WTC11 (cell line): ENCODE results near the gene PSMD8. TPM values are rescaled to one million over a fixed set of nuclear protein-coding genes. Genes with fewer than 3 reads are reported as not detected.

Experiments used
- ATAC-seq: fragments of 200-7000 bp; cut with Tn5 transposase; 2 replicates; pipeline ENCODE4 v1.10.0; 2021; ENCODE audit warnings: mild to moderate bottlenecking, moderate library complexity
- CTCF ChIA-PET: fragments of 300-600 bp; sonication (Branson Sonifier 250); formaldehyde crosslinking; loops from one replicate; lab custom pipeline; 2021; ENCODE audit warnings: antibody characterized with exemption; lab: Charles Lee
- POLR2A ChIA-PET: fragments of 350-600 bp; sonication (Branson Sonifier 250); formaldehyde crosslinking; loops from one replicate; lab custom pipeline; 2021; ENCODE audit warnings: antibody characterized with exemption; lab: Charles Lee
- DNase-seq: peaks from one replicate; pipeline ENCODE4 v3.0.0; 2021; ENCODE audit warnings: low spot score
- H3K27ac Mint-ChIP-seq: 2 replicates; pipeline ENCODE4 v1.8.0; 2021; ENCODE audit warnings: mixed read lengths
- H3K27me3 Mint-ChIP-seq: 2 replicates; pipeline ENCODE4 v1.8.0; 2021; ENCODE audit warnings: low read depth, mild to moderate bottlenecking, moderate library complexity, mixed read lengths
- H3K36me3 Mint-ChIP-seq: 2 replicates; pipeline ENCODE4 v1.8.0; 2021; ENCODE audit warnings: mixed read lengths
- H3K4me1 Mint-ChIP-seq: 2 replicates; pipeline ENCODE4 v1.8.0; 2022; ENCODE audit warnings: mixed read lengths
- H3K4me3 Mint-ChIP-seq: 2 replicates; pipeline ENCODE4 v1.8.0; 2021; ENCODE audit warnings: mild to moderate bottlenecking, moderate library complexity, mixed read lengths
- H3K9me3 Mint-ChIP-seq: 2 replicates; pipeline ENCODE4 v1.8.0; 2021; ENCODE audit warnings: mixed read lengths
- AFF4 ChIP-seq: sonication (generic); formaldehyde crosslinking; IDR thresholded peaks from 2 replicates; pipeline ENCODE4 v1.8.1; 2023; ENCODE audit warnings: mild to moderate bottlenecking, missing genetic modification reagents, borderline replicate concordance
- ATF1 ChIP-seq: sonication (generic); formaldehyde crosslinking; IDR thresholded peaks from 2 replicates; pipeline ENCODE4 v1.8.1; 2023; ENCODE audit warnings: mild to moderate bottlenecking, moderate library complexity, missing genetic modification reagents
- CREB1 ChIP-seq: sonication (generic); formaldehyde crosslinking; IDR thresholded peaks from 2 replicates; pipeline ENCODE4 v1.8.0; 2023; ENCODE audit warnings: mild to moderate bottlenecking, missing genetic modification reagents
- CREM ChIP-seq: sonication (generic); formaldehyde crosslinking; IDR thresholded peaks from 2 replicates; pipeline ENCODE4 v1.8.1; 2022; ENCODE audit warnings: mild to moderate bottlenecking, missing genetic modification reagents, moderate library complexity
- CTCF ChIP-seq: fragments of 200-600 bp; IDR thresholded peaks from 2 replicates; pipeline ENCODE4 v1.8.0; 2022; ENCODE audit warnings: antibody characterized with exemption
- ELF4 ChIP-seq: sonication (generic); formaldehyde crosslinking; IDR thresholded peaks from 2 replicates; pipeline ENCODE4 v1.8.1; 2022; ENCODE audit warnings: low read depth, mild to moderate bottlenecking, moderate library complexity, missing genetic modification reagents
- EMX1 ChIP-seq: fragments of 250-450 bp; sonication (Bioruptor Pico); IDR thresholded peaks from 2 replicates; pipeline ENCODE4 v1.8.0; 2021; ENCODE audit warnings: mild to moderate bottlenecking
- GRHL2 ChIP-seq: fragments of 250-450 bp; sonication (Bioruptor Pico); IDR thresholded peaks from 2 replicates; pipeline ENCODE4 v1.8.0; 2022; ENCODE audit warnings: mild to moderate bottlenecking, moderate library complexity; ENCODE audit not compliant: insufficient replicate concordance, severe bottlenecking
- NFATC4 ChIP-seq: fragments of 250-450 bp; sonication (Bioruptor Pico); IDR thresholded peaks from 2 replicates; pipeline ENCODE4 v1.9.0; 2021; ENCODE audit warnings: mild to moderate bottlenecking
- NR3C1 ChIP-seq: sonication (generic); formaldehyde crosslinking; conservative IDR thresholded peaks from 2 replicates; pipeline ENCODE4 v1.8.1; 2023; ENCODE audit warnings: low read depth, mild to moderate bottlenecking, missing genetic modification reagents
- SP1 ChIP-seq: sonication (generic); formaldehyde crosslinking; conservative IDR thresholded peaks from 2 replicates; pipeline ENCODE4 v1.8.1; 2022; ENCODE audit warnings: missing genetic modification reagents
- TEAD1 ChIP-seq: sonication (generic); formaldehyde crosslinking; IDR thresholded peaks from 2 replicates; pipeline ENCODE4 v1.8.0; 2022; ENCODE audit warnings: mild to moderate bottlenecking, missing genetic modification reagents
- USF1 ChIP-seq: sonication (generic); formaldehyde crosslinking; IDR thresholded peaks from 2 replicates; pipeline ENCODE4 v1.8.0; 2022; ENCODE audit warnings: mild to moderate bottlenecking, missing genetic modification reagents
- total RNA-seq: library from RNA; stranded (reverse); gene quantifications from 3 replicates; pipeline ENCODE4 v1.2.3, GENCODE V29; 2021

Gene PSMD8
- total RNA-seq, 1 experiment from 2014 or later, result 167 TPM

GRCh38 chr19:38389101-38389925 lies 14.9 kb downstream of the PSMD8 start (continued):
- TF ChIP-seq ATF1, result no peak
- no peak for TF ChIP-seq CTCF
- TF ChIP-seq CREB1 (CRISPR knock-in tag), result no peak

DNA sequence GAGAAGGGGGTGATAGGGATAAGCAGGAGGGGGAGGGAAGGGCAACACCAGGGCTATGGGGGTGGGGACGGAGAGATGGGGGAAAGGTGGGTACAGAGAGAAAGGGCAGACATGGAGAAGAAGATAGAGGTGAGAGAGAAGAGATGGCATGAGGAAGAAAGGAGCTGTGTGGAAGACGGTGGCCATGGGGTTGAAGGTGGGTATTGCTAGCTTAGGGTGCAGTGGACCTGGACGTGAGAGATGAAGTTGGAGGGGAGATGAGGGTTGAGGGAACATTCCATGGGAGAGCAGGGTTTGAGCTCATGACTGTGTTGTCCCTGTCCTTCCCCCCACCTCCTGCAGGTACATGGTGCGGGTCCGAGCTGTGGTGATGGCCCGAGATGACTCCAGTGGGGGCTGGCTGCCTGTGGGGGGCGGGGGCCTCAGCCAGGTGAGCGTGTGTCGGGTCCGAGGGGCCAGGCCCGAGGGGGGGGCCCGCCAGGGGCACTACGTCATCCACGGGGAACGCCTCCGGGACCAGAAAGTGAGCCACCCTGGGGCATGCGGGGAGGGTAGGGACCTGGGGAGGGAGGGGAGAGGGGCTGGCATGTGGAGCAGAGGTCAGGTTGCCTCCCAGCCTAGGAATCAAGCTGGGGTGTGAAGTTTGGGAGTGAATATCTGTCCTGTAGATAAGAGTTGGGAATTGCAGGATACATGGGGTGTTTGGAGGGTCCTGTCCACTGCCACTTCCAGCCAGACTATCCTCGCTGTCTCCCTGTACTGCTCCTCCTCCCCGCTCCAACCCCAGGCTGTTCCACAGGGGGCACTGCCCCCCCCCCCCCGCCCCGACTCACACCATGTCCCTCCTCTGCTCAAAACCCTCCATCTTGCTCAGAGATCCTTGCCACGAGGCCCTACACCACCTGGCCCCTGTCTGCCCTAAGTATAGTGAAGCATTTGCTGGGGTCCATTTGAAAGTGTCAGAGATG lies 15.9 kb downstream of the PSMD8 start:
- peaks cover 34% of the 10 kb centered on the region for H3K4me1 Mint-ChIP-seq

DNA sequence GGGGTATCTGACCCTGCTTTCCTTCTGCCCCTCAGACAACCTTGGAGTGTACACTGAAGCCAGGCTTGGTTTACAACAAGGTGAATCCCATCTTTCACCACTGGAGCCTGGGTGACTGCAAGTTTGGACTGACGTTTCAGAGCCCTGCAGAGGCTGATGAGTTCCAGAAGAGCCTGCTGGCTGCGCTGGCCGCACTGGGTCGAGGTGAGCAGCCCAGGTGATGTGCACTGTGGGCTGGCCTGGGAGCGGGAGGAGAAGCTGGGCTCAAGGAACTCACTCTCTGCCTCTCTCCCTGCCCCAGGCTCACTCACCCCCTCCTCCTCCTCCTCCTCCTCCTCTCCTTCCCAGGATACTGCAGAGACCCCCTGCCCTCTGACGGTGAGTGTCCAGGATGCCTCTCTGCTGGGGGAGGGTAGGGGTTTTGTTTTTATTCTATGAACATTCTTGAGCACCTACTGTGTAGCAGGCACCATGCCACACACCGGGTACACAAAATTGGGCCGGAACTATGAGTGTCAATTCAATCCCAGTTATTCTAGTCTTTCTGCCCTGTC lies 17.6 kb downstream of the PSMD8 start:
- H3K4me3 Mint-ChIP-seq, result no peak overlapping the region
- peaks cover 34% of the 10 kb centered on the region for H3K4me1 Mint-ChIP-seq
- ATAC-seq, result no peak
- H3K36me3 Mint-ChIP-seq, result peaks cover 30% of the 10 kb centered on the region
- DNase-seq, result no peak
- H3K27me3 Mint-ChIP-seq, result peaks cover 22% of the 10 kb centered on the region
- CTCF ChIA-PET, result no interaction called here
- no peak overlapping the region for H3K27ac Mint-ChIP-seq
- TF ChIP-seq CREM (no peak), GRHL2 (CRISPR knock-in tag) (no peak), SP1 (CRISPR knock-in tag) (no peak)
- TF ChIP-seq, all 79 proteins: peak for 0
- POLR2A ChIA-PET, result interaction anchor here (0.6 kb wide), 1 partner anchor 16 kb away, joined by 4 read pairs; no protein-coding TSS in a partner anchor
- no peaks in the 10 kb centered on the region for H3K9me3 Mint-ChIP-seq

More for the DNA sequence above, 15.9 kb downstream of the PSMD8 start:
- POLR2A ChIA-PET, result interaction anchor here (0.7 to 1.5 kb wide), 3 partner anchors 12 to 152 kb away, joined by 3 to 9 read pairs (median 5); partner anchors contain the start of genes FAM98C and PSMD8
- H3K27me3 Mint-ChIP-seq, result peaks cover 10% of the 10 kb centered on the region
- no peak for ATAC-seq
- H3K9me3 Mint-ChIP-seq, result no peaks in the 10 kb centered on the region
- peak overlapping the region; percentile 83 for H3K4me3 Mint-ChIP-seq
- CTCF ChIA-PET, result interaction anchor here (0.6 to 3.9 kb wide), 5 partner anchors 13 to 345 kb away, joined by 3 to 110 read pairs (median 3); partner anchors contain the start of genes FAM98C and PSMD8
- no peak overlapping the region for H3K27ac Mint-ChIP-seq
- TF ChIP-seq TEAD1 (CRISPR knock-in tag) (no peak), ELF4 (CRISPR knock-in tag) (no peak), EMX1 (no peak), AFF4 (CRISPR knock-in tag) (no peak), NFATC4 (CRISPR knock-in tag) (no peak), USF1 (CRISPR knock-in tag) (no peak), NR3C1 (CRISPR knock-in tag) (no peak)
- TF ChIP-seq, all 79 proteins: peak for 0
- no peak for DNase-seq
- H3K36me3 Mint-ChIP-seq, result peaks cover 24% of the 10 kb centered on the region
